Epithelial cell of esophagus (primary cell): Measurements from ENCODE around the gene PRDM9.

Experiments
- DNase-seq: peaks from one replicate; pipeline ENCODE4 v3.0.0; 2010; ENCODE audit warnings: low read depth
- H3K4me3 ChIP-seq: 2 replicates; pipeline ENCODE4 v1.5.1; 2011; ENCODE audit warnings: mild to moderate bottlenecking, low read length, control low read depth
- TF ChIP-seq, protein P1 (sequence below): IDR thresholded peaks from 2 replicates; pipeline ENCODE4 v1.5.1; 2011; ENCODE audit warnings: low read depth, mild to moderate bottlenecking, low read length, control low read depth, inconsistent platforms; ENCODE audit not compliant: insufficient read depth; ENCODE audit errors: missing control alignments

PRDM9 gene

DNA sequence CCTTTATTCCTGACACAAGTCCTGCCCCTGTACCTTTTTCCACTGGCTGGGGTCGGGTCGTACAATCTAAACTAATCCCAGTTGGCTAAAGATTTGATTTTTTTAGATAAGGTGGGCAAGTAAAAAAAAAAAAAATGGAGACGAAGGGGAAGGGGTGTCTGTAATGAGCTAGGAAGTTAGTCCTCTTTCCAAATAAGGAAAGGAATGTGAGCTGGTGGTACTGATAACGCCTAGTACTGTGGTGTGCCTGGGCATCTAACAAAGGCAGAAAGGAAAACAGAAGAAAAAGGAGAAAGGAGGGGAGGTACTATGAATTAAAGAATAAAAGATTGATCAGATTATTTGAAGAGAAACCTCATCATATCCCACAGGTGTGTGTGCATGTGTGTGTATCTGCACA, 21.3 kb downstream of the PRDM9 start:
- TF ChIP-seq, protein P1, sequence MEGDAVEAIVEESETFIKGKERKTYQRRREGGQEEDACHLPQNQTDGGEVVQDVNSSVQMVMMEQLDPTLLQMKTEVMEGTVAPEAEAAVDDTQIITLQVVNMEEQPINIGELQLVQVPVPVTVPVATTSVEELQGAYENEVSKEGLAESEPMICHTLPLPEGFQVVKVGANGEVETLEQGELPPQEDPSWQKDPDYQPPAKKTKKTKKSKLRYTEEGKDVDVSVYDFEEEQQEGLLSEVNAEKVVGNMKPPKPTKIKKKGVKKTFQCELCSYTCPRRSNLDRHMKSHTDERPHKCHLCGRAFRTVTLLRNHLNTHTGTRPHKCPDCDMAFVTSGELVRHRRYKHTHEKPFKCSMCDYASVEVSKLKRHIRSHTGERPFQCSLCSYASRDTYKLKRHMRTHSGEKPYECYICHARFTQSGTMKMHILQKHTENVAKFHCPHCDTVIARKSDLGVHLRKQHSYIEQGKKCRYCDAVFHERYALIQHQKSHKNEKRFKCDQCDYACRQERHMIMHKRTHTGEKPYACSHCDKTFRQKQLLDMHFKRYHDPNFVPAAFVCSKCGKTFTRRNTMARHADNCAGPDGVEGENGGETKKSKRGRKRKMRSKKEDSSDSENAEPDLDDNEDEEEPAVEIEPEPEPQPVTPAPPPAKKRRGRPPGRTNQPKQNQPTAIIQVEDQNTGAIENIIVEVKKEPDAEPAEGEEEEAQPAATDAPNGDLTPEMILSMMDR = no peak
- no peak overlapping the region for H3K4me3 ChIP-seq
- no peak for DNase-seq

DNA sequence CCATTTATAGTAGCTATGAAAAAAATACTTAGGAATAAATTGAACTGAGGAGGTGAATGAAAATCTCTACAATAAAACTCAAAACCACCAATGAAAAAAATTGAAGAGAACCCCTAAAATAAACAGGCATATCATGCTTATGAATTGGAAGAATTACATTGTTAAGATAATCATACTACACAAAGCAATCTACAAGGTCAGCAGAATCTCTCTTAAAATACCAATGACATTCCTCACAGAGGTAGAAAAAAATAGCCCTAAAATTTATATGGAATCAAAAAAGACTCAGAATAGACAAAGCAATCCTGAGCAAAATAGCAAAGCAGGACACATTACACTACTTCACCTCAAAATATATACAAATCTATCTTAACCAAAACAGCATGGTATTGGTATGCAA, 23.2 kb downstream of the PRDM9 start:
- DNase-seq = no peak
- TF ChIP-seq, protein P1 = no peak
- H3K4me3 ChIP-seq = no peak overlapping the region

DNA sequence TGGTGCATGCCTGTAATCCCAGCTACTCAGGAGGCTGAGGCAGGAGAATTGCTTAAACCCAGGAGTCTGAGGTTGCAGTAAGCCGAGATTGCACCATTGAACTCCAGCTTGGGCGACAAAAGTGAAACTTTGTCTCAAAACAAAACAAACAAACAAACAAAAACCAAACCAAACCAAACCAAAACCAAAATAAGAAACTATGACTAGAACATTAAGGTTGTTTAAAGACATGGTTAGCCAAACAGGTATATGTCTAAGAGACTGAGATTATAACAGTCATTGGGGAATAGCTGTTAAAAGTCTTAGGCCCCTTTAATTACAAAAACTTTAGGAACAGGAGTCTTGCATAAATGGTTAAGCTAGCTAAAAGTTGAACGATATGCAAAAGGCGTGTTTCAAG, 63.6 kb downstream of the PRDM9 start:
- DNase-seq = no peak
- no peak overlapping the region for H3K4me3 ChIP-seq
- TF ChIP-seq, protein P1 = no peak
